ENCODE data around the gene GPR160. TPM values are rescaled to one million over a fixed set of nuclear protein-coding genes. Genes with fewer than 3 reads are reported as not detected.
"Not testable (repeated sequence)": the region's sequence is repeated elsewhere in the genome, so short reads cannot be mapped to it uniquely, and the experiment has no call there.

GPR160 gene
- total RNA-seq, 4 donors from 2014 or later: 0.88 to 4.5 (median 2.9) TPM

DNA sequence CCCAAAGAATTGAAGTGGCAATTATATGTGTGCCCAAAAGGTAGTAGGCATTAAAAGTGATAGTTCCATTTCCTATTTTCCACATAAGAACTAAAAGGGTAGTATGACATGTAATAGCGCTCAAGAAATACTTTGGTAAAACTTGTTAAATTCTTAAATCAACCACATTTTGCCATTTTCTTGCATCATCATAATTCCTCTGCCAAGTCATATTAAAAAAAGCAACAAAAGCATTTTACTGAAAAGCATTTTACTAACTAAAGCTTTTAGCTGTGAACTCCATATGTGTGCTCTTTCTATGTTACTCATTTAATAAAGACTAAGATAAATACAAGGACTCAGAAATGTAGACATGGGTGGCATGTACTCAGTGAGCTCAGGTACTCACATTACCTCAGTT is 70.1 kb downstream of the GPR160 start:
- intact Hi-C loops (cut with DNase I): no loop called here
- WGBS, 2 donors: 96% methylated on average over 1 of the region's 1 CpG
- H3K9me3 ChIP-seq: no peaks in the 10 kb centered on the region
- H3K27ac ChIP-seq: no peak overlapping the region
- no peaks in the 10 kb centered on the region for H3K27me3 ChIP-seq
- TF ChIP-seq CTCF (IDR thresholded peaks at IDR 0.05): no peak
- no peak for TF ChIP-seq POLR2A (IDR thresholded peaks at IDR 0.05)
- H3K36me3 ChIP-seq: peaks cover 1 to 81% (median 7%) of the 10 kb centered on the region in 3 donors
- DNase-seq: no peak
- no peak overlapping the region for H3K4me3 ChIP-seq
- no peaks in the 10 kb centered on the region for H3K4me1 ChIP-seq

DNA sequence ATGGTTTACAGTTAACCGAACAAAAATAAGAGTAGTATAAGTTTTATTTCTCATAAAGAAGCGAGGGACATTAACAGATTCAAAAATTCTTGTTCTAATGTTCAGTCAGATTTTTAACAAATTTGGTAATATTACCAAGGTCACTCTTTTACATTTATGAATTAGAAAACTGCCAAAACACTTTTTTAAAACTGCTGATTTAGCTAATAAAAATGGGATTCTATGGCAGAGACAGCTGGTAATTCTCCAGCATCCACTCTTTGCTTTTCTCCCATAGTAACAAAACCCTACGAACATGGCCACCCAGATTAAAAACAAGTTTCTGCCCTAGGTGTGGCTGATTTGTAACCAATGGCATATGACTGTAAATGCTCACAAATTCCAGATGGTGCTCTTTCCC is 71.2 kb downstream of the GPR160 start:
- Histone ChIP-seq H3K36me3 (peaks cover 5 to 81% (median 7%) of the 10 kb centered on the region in 3 donors), H3K9me3 (no peaks in the 10 kb centered on the region), H3K27ac (no peak overlapping the region), H3K4me1 (no peaks in the 10 kb centered on the region), H3K4me3 (no peak overlapping the region), H3K27me3 (no peaks in the 10 kb centered on the region)
- no peak for TF ChIP-seq CTCF (IDR thresholded peaks at IDR 0.05)
- TF ChIP-seq POLR2A (IDR thresholded peaks at IDR 0.05): no peak
- DNase-seq: no peak
- intact Hi-C loops (cut with DNase I): no loop called here
- 80 to 86% methylated on average over 3 of the region's 3 CpGs for WGBS, 2 donors

- no peaks in the 10 kb centered on the region for H3K9me3 ChIP-seq
- H3K27ac ChIP-seq: no peak overlapping the region
- H3K4me1 ChIP-seq: no peaks in the 10 kb centered on the region
- intact Hi-C loops (cut with DNase I): no loop called here
- 86 to 94% methylated on average over 2 of the region's 2 CpGs for WGBS, 2 donors
- H3K36me3 ChIP-seq: peaks cover 5 to 81% (median 7%) of the 10 kb centered on the region in 3 donors
- TF ChIP-seq POLR2A (IDR thresholded peaks at IDR 0.05): no peak
- TF ChIP-seq CTCF (IDR thresholded peaks at IDR 0.05): no peak
- no peak for DNase-seq
- H3K27me3 ChIP-seq: no peaks in the 10 kb centered on the region
- H3K4me3 ChIP-seq: no peak overlapping the region
Observed at GRCh38 chr3:170109579-170110293, 71.9 kb downstream of the GPR160 start.

- TF ChIP-seq CTCF (IDR thresholded peaks at IDR 0.05): no peak
- no peak for TF ChIP-seq POLR2A (IDR thresholded peaks at IDR 0.05)
- H3K27ac ChIP-seq: no peak overlapping the region
- no peaks in the 10 kb centered on the region for H3K9me3 ChIP-seq
- intact Hi-C loops (cut with DNase I): no loop called here
- H3K36me3 ChIP-seq: peaks cover 7 to 79% (median 18%) of the 10 kb centered on the region in 3 donors
- no peak for DNase-seq
- H3K4me1 ChIP-seq: no peaks in the 10 kb centered on the region
- no peak overlapping the region for H3K4me3 ChIP-seq
- H3K27me3 ChIP-seq: no peaks in the 10 kb centered on the region
- 80 to 85% methylated on average over 9 of the region's 9 CpGs for WGBS, 2 donors
Observed at GRCh38 chr3:170111147-170111771, 73.5 kb downstream of the GPR160 start.

DNA sequence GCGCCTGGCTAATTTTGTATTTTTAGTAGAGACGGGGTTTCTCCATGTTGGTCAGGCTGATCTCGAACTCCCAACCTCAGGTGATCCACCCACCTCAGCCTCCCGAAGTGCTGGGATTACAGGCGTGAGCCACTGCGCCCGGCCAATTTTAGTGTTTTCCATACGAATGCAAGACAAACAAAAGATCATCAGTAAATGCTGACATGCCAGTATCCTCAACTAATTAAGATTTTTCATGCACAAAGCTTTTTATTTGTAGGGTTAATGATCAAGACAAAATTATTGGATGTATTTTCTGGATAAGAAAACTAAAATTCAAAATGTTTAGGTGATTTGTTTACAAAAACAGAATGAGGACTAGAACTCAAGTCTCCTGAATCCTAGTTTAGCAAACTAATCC is 76.4 kb downstream of the GPR160 start:
- H3K4me3 ChIP-seq; H3K9me3 ChIP-seq; DNase-seq; H3K27ac ChIP-seq; H3K27me3 ChIP-seq; H3K4me1 ChIP-seq; intact Hi-C loops (cut with DNase I): not testable (repeated sequence)
- H3K36me3 ChIP-seq: peaks cover 4 to 84% (median 25%) of the 10 kb centered on the region in 3 donors
- 95 to 99% methylated on average over 8 of the region's 8 CpGs for WGBS, 2 donors

Measured in esophagus squamous epithelium (tissue), 5 donors.